PC-9 (cell line): ENCODE data around the gene TRIM27.

Source experiments
- CTCF ChIP-seq: fragments of 200-600 bp; sonication (generic); conservative IDR thresholded peaks from 2 replicates; pipeline ENCODE4 v1.6.1; 2017; ENCODE audit warnings: mixed run types, antibody characterized with exemption, mild to moderate bottlenecking, moderate library complexity
- EZH2 ChIP-seq: fragments of 200-600 bp; sonication (generic); IDR thresholded peaks from 2 replicates; pipeline ENCODE4 v1.8.0; 2017; ENCODE audit warnings: antibody characterized with exemption, low read depth

GRCh38 chr6:28880894-28881780 lies 42.6 kb downstream of the TRIM27 start:
- TF ChIP-seq CTCF, result no peak
- no peak for TF ChIP-seq EZH2
